ENCODE results near the gene TECTA.

- TF ChIP-seq CTCF (IDR thresholded peaks at IDR 0.05) (no peak), ZFX (IDR thresholded peaks at IDR 0.05; ENCODE audit: borderline replicate concordance) (no peak)
Measured at GRCh38 chr11:121110871-121111724, 10.1 kb downstream of the TECTA start.

Data from 22Rv1 (cell line).